Measurements from ENCODE around the gene OBSCN. TPM values are rescaled to one million over a fixed set of nuclear protein-coding genes. Genes with fewer than 3 reads are reported as not detected.
A peak's percentile ranks its signal among the peaks of the same experiment; 100 is the strongest.

OBSCN gene
- total and polyA plus RNA-seq, 5 experiments from 2014 or later = 0.56 to 102 (median 4.9) TPM

- no peaks in the 10 kb centered on the region for H3K4me1 Mint-ChIP-seq
- H3K9me3 Mint-ChIP-seq = peaks cover 0 to 9% (median 4%) of the 10 kb centered on the region in 9 donors
- DNase-seq (peak in 2 of 10 donors; percentile 13 to 14), ATAC-seq (no peak)
- H3K27me3 Mint-ChIP-seq = no peaks in the 10 kb centered on the region
- H3K27ac Mint-ChIP-seq = no peak overlapping the region
- H3K36me3 Mint-ChIP-seq = peaks cover 0 to 11% (median 2%) of the 10 kb centered on the region in 3 donors
- POLR2A ChIA-PET = no interaction called here
- H3K4me3 Mint-ChIP-seq = no peak overlapping the region
Measured at GRCh38 chr1:228311091-228311490, 103.2 kb downstream of the OBSCN start.

- Mint-ChIP-seq H3K27me3 (no peaks in the 10 kb centered on the region), H3K27ac (no peak overlapping the region), H3K4me3 (no peak overlapping the region), H3K4me1 (no peaks in the 10 kb centered on the region), H3K9me3 (peaks cover 0 to 9% (median 4%) of the 10 kb centered on the region in 9 donors), H3K36me3 (peaks cover 0 to 11% (median 2%) of the 10 kb centered on the region in 3 donors)
- DNase-seq (peak in 2 of 10 donors; percentile 11 to 53), ATAC-seq (no peak)
- POLR2A ChIA-PET = interaction anchor here (0.6 kb wide), 1 partner anchor 95 kb away, joined by 5 read pairs; the partner anchor contains the start of gene TRIM11
Measured at GRCh38 chr1:228312136-228312764, 104.4 kb downstream of the OBSCN start.

- peaks cover 0 to 11% (median 2%) of the 10 kb centered on the region in 3 donors for H3K36me3 Mint-ChIP-seq
- no peak overlapping the region for H3K27ac Mint-ChIP-seq
- peaks cover 0 to 9% (median 4%) of the 10 kb centered on the region in 9 donors for H3K9me3 Mint-ChIP-seq
- DNase-seq = peak in 2 of 10 donors; percentile 13 to 51
- no peak for ATAC-seq
- H3K4me3 Mint-ChIP-seq = no peak overlapping the region
- no peaks in the 10 kb centered on the region for H3K27me3 Mint-ChIP-seq
- POLR2A ChIA-PET = no interaction called here
- no peaks in the 10 kb centered on the region for H3K4me1 Mint-ChIP-seq
Measured at GRCh38 chr1:228313536-228314277, 105.9 kb downstream of the OBSCN start.

GRCh38 chr1:228314315-228314657 lies 106.4 kb downstream of the OBSCN start:
- peak overlapping the region in 1 of 10 donors; percentile 29 for H3K27ac Mint-ChIP-seq
- no peaks in the 10 kb centered on the region for H3K4me1 Mint-ChIP-seq
- DNase-seq (peak in 1 of 10 donors; percentile 44), ATAC-seq (no peak)
- H3K36me3 Mint-ChIP-seq = peaks cover 0 to 11% (median 2%) of the 10 kb centered on the region in 3 donors
- H3K9me3 Mint-ChIP-seq = peaks cover 0 to 9% (median 4%) of the 10 kb centered on the region in 9 donors
- H3K4me3 Mint-ChIP-seq = no peak overlapping the region
- no peaks in the 10 kb centered on the region for H3K27me3 Mint-ChIP-seq
- POLR2A ChIA-PET = no interaction called here

GRCh38 chr1:228314658-228315483 lies 107.0 kb downstream of the OBSCN start:
- no peak overlapping the region for H3K4me3 Mint-ChIP-seq
- ATAC-seq (no peak), DNase-seq (peak in 2 of 10 donors; percentile 15 to 51)
- peaks cover 0 to 9% (median 4%) of the 10 kb centered on the region in 9 donors for H3K9me3 Mint-ChIP-seq
- H3K4me1 Mint-ChIP-seq = no peaks in the 10 kb centered on the region
- H3K36me3 Mint-ChIP-seq = peaks cover 0 to 11% (median 2%) of the 10 kb centered on the region in 3 donors
- POLR2A ChIA-PET = interaction anchor here (0.7 kb wide), 1 partner anchor 101 kb away, joined by 3 read pairs; no protein-coding TSS in a partner anchor
- peak overlapping the region in 1 of 10 donors; percentile 29 for H3K27ac Mint-ChIP-seq
- no peaks in the 10 kb centered on the region for H3K27me3 Mint-ChIP-seq

GRCh38 chr1:228315484-228315944 lies 107.7 kb downstream of the OBSCN start:
- POLR2A ChIA-PET = interaction anchor here (0.7 kb wide), 1 partner anchor 101 kb away, joined by 3 read pairs; no protein-coding TSS in a partner anchor
- no peaks in the 10 kb centered on the region for H3K4me1 Mint-ChIP-seq
- ATAC-seq (no peak), DNase-seq (peak in 2 of 10 donors; percentile 11 to 52)
- H3K27ac Mint-ChIP-seq = no peak overlapping the region
- no peak overlapping the region for H3K4me3 Mint-ChIP-seq
- H3K36me3 Mint-ChIP-seq = peaks cover 0 to 11% (median 2%) of the 10 kb centered on the region in 3 donors
- H3K9me3 Mint-ChIP-seq = peaks cover 0 to 9% (median 4%) of the 10 kb centered on the region in 9 donors
- H3K27me3 Mint-ChIP-seq = no peaks in the 10 kb centered on the region

GRCh38 chr1:228315945-228316588 lies 108.2 kb downstream of the OBSCN start:
- POLR2A ChIA-PET = no interaction called here
- ATAC-seq (no peak), DNase-seq (peak in 2 of 10 donors; percentile 12 to 42)
- no peaks in the 10 kb centered on the region for H3K4me1 Mint-ChIP-seq
- peaks cover 0 to 9% (median 4%) of the 10 kb centered on the region in 9 donors for H3K9me3 Mint-ChIP-seq
- peaks cover 0 to 11% (median 2%) of the 10 kb centered on the region in 3 donors for H3K36me3 Mint-ChIP-seq
- no peak overlapping the region for H3K4me3 Mint-ChIP-seq
- no peak overlapping the region for H3K27ac Mint-ChIP-seq
- no peaks in the 10 kb centered on the region for H3K27me3 Mint-ChIP-seq

GRCh38 chr1:228316589-228317387 lies 108.9 kb downstream of the OBSCN start:
- H3K9me3 Mint-ChIP-seq = peaks cover 0 to 9% (median 4%) of the 10 kb centered on the region in 9 donors
- no peaks in the 10 kb centered on the region for H3K27me3 Mint-ChIP-seq
- ATAC-seq (no peak), DNase-seq (peak in 1 of 10 donors; percentile 52)
- POLR2A ChIA-PET = no interaction called here
- no peak overlapping the region for H3K4me3 Mint-ChIP-seq
- H3K36me3 Mint-ChIP-seq = peaks cover 0 to 11% (median 2%) of the 10 kb centered on the region in 3 donors
- no peak overlapping the region for H3K27ac Mint-ChIP-seq
- no peaks in the 10 kb centered on the region for H3K4me1 Mint-ChIP-seq

GRCh38 chr1:228317411-228317828 lies 109.6 kb downstream of the OBSCN start:
- POLR2A ChIA-PET = interaction anchor here (0.5 kb wide), 1 partner anchor 149 kb away, joined by 3 read pairs; no protein-coding TSS in a partner anchor
- Mint-ChIP-seq H3K4me3 (no peak overlapping the region), H3K9me3 (peaks cover 0 to 9% (median 4%) of the 10 kb centered on the region in 9 donors), H3K4me1 (no peaks in the 10 kb centered on the region), H3K27ac (no peak overlapping the region), H3K27me3 (no peaks in the 10 kb centered on the region), H3K36me3 (peaks cover 0 to 12% (median 2%) of the 10 kb centered on the region in 3 donors)
- ATAC-seq (no peak), DNase-seq (peak in 1 of 10 donors; percentile 53)

GRCh38 chr1:228317891-228318810 lies 110.3 kb downstream of the OBSCN start:
- Mint-ChIP-seq H3K9me3 (peaks cover 0 to 1% (median 0%) of the 10 kb centered on the region in 9 donors), H3K4me1 (no peaks in the 10 kb centered on the region), H3K4me3 (no peak overlapping the region), H3K27ac (no peak overlapping the region), H3K36me3 (peaks cover 0 to 7% (median 7%) of the 10 kb centered on the region in 3 donors), H3K27me3 (no peaks in the 10 kb centered on the region)
- ATAC-seq (no peak), DNase-seq (peak in 2 of 10 donors; percentile 14 to 56)
- POLR2A ChIA-PET = interaction anchor here (0.5 kb wide), 1 partner anchor 148 kb away, joined by 3 read pairs; no protein-coding TSS in a partner anchor
